ENCODE results near the gene GPR107. TPM values are rescaled to one million over a fixed set of nuclear protein-coding genes. Genes with fewer than 3 reads are reported as not detected.

Gene GPR107
- total RNA-seq, 1 experiment from 2014 or later, result 77.4 TPM

DNA sequence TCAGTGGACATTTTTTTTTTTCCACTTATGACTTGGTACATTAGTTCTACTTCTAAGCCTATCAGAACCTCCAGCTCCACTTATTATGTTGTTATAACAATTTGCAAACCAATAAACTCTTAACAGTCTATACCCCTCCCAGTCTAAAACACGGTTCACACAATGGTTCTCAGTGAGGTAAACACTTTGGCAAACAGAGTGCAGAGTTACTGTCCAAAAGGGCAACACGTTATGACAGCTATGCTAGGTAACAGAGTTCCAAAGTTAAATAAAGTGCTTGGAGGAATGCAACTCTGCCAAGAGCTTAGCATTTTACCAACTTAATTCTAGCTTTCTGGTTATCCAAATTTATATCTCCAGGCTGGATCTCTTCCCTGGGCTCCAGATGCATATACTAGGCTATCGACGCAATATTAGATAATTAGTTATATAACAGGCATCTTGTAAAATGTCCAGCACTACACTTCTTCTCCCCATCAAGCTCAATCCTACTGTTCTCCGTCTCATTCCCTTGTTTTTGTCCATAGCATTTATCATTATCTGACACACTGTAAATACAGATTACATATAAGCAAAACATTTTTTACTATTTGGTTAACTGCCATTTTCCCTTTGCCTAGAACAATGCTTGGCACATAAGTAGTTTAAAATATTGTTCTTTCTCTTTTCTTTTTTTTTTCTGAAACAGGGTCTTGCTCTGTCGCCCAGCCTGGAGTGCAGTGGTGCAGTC lies 25.0 kb upstream of the GPR107 start:
- H3K4me3 ChIP-seq, result no peak overlapping the region
- H3K9me3 ChIP-seq (ENCODE audit: insufficient read depth, low read depth), result no peaks in the 10 kb centered on the region
- H3K4me2 ChIP-seq, result no peak overlapping the region
- H2AFZ ChIP-seq, result no peak overlapping the region
- no peaks in the 10 kb centered on the region for H3K9me2 ChIP-seq (ENCODE audit: insufficient read depth)
- DNase-seq, result no peak
- intact Hi-C loops (cut with micrococcal nuclease; ENCODE audit: unreplicated experiment), result no loop called here
- no peak overlapping the region for H3K27ac ChIP-seq
- TF ChIP-seq, protein P1, sequence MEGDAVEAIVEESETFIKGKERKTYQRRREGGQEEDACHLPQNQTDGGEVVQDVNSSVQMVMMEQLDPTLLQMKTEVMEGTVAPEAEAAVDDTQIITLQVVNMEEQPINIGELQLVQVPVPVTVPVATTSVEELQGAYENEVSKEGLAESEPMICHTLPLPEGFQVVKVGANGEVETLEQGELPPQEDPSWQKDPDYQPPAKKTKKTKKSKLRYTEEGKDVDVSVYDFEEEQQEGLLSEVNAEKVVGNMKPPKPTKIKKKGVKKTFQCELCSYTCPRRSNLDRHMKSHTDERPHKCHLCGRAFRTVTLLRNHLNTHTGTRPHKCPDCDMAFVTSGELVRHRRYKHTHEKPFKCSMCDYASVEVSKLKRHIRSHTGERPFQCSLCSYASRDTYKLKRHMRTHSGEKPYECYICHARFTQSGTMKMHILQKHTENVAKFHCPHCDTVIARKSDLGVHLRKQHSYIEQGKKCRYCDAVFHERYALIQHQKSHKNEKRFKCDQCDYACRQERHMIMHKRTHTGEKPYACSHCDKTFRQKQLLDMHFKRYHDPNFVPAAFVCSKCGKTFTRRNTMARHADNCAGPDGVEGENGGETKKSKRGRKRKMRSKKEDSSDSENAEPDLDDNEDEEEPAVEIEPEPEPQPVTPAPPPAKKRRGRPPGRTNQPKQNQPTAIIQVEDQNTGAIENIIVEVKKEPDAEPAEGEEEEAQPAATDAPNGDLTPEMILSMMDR (conservative IDR thresholded peaks at IDR 0.05), result no peak
- no peak for TF ChIP-seq EZH2 (IDR thresholded peaks at IDR 0.05; ENCODE audit: low read depth)
- H3K4me1 ChIP-seq (replicated peaks; ENCODE audit: insufficient read depth), result peaks cover 41% of the 10 kb centered on the region
- H3K79me2 ChIP-seq (ENCODE audit: low read depth), result peaks cover 87% of the 10 kb centered on the region
- no peaks in the 10 kb centered on the region for H3K36me3 ChIP-seq (ENCODE audit: low read depth)
- POLR2A ChIA-PET (ENCODE audit: unreplicated experiment), result interaction anchor here (0.6 to 0.7 kb wide), 2 partner anchors 91 to 136 kb away, joined by 4 to 5 read pairs; no protein-coding TSS in a partner anchor
- BruUV-seq (replicated peaks), result no TSS peak
- H3F3A ChIP-seq (ENCODE audit: insufficient read depth, low read depth), result peaks cover 41% of the 10 kb centered on the region
- H4K20me1 ChIP-seq (ENCODE audit: insufficient read depth), result no peaks in the 10 kb centered on the region
- H3K27me3 ChIP-seq (ENCODE audit: insufficient read depth, low read depth), result no peaks in the 10 kb centered on the region
- CTCF ChIA-PET, result interaction anchor here (0.6 kb wide), 1 partner anchor 143 kb away, joined by 4 read pairs; no protein-coding TSS in a partner anchor

DNA sequence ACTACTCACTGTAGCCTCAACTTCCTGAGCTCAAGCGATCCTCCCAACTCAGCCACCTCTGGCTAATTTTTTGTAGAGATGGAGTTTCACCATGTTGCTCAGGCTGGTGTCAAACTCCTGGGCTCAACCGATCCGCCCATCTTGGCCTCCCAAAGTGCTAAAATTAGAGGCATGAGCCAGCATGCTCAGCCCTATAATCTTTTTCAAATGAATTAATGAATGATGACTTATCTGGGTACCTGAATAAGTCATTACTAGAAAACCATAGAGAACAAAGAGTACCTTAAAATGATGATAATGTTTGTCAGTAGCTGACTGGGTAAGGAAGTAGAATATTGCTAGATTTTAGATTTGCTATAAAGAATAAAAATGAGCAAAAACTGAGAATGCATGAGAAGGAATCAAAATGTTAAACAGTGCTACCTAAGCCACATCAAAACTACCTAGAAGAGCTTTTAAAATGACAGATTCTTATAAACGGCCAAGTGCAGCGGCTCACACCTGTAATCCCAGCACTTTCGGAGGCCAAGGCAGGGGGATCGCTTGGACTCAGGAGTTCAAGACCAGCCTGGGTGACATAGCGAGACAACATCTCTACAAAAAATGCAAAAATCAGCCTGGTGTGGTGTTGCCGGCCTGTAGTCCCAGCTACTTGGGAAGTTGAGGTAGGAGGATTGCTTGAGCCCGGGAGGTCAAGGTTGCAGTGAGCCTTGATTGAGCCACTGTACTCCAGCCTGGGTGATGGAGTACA lies 24.3 kb upstream of the GPR107 start:
- Histone ChIP-seq H2AFZ (no peak overlapping the region), H3K9me3 (ENCODE audit: insufficient read depth, low read depth) (no peaks in the 10 kb centered on the region), H3F3A (ENCODE audit: insufficient read depth, low read depth) (peaks cover 34% of the 10 kb centered on the region), H3K79me2 (ENCODE audit: low read depth) (peaks cover 89% of the 10 kb centered on the region), H3K27me3 (ENCODE audit: insufficient read depth, low read depth) (no peaks in the 10 kb centered on the region), H4K20me1 (ENCODE audit: insufficient read depth) (no peaks in the 10 kb centered on the region), H3K4me3 (no peak overlapping the region), H3K36me3 (ENCODE audit: low read depth) (no peaks in the 10 kb centered on the region), H3K9me2 (ENCODE audit: insufficient read depth) (no peaks in the 10 kb centered on the region), H3K4me2 (no peak overlapping the region), H3K4me1 (replicated peaks; ENCODE audit: insufficient read depth) (peaks cover 34% of the 10 kb centered on the region), H3K27ac (no peak overlapping the region)
- CTCF ChIA-PET, result interaction anchor here (0.6 kb wide), 1 partner anchor 144 kb away, joined by 4 read pairs; no protein-coding TSS in a partner anchor
- POLR2A ChIA-PET (ENCODE audit: unreplicated experiment), result no interaction called here
- no peak for DNase-seq
- intact Hi-C loops (cut with micrococcal nuclease; ENCODE audit: unreplicated experiment), result no loop called here
- BruUV-seq (replicated peaks), result no TSS peak
- no peak for TF ChIP-seq EZH2 (IDR thresholded peaks at IDR 0.05; ENCODE audit: low read depth)
- TF ChIP-seq, protein P1 (conservative IDR thresholded peaks at IDR 0.05), result no peak

DNA sequence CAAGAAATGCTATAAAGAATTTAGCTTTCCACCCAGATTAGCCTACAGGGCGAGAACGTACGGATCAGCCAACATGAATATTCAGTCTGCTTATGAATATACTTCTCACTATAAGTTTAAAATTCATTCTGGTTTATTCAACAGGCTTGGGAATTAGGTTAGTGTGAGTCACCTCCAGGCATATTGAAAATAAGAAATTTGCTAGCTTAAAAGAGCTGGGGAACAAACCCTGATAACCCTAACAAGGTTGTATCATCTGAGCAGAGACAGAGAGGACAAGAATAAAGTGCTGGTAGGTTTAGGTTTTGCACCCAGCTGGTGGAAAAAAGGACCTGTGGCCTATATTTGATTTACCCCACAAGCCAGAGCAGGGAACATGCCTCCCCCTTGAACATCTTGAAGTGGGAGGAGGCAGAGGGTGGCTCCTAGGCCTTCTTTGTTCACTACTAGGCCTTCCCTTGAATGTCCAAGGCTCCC lies 23.0 kb upstream of the GPR107 start:
- TF ChIP-seq, protein P1 (conservative IDR thresholded peaks at IDR 0.05), result no peak
- no peak for TF ChIP-seq EZH2 (IDR thresholded peaks at IDR 0.05; ENCODE audit: low read depth)

More for the DNA sequence above, 23.0 kb upstream of the GPR107 start:
- no peaks in the 10 kb centered on the region for H3K27me3 ChIP-seq (ENCODE audit: insufficient read depth, low read depth)
- H3K79me2 ChIP-seq (ENCODE audit: low read depth), result peaks cover 96% of the 10 kb centered on the region
- H3K36me3 ChIP-seq (ENCODE audit: low read depth), result no peaks in the 10 kb centered on the region
- no TSS peak for BruUV-seq (replicated peaks)
- H3F3A ChIP-seq (ENCODE audit: insufficient read depth, low read depth), result peaks cover 22% of the 10 kb centered on the region
- no peaks in the 10 kb centered on the region for H3K9me3 ChIP-seq (ENCODE audit: insufficient read depth, low read depth)
- H3K27ac ChIP-seq, result no peak overlapping the region
- ChIA-PET POLR2A (ENCODE audit: unreplicated experiment) (no interaction called here), CTCF (no interaction called here)
- H3K4me1 ChIP-seq (replicated peaks; ENCODE audit: insufficient read depth), result peaks cover 25% of the 10 kb centered on the region
- DNase-seq, result no peak
- H3K4me2 ChIP-seq, result no peak overlapping the region
- intact Hi-C loops (cut with micrococcal nuclease; ENCODE audit: unreplicated experiment), result no loop called here
- no peak overlapping the region for H3K4me3 ChIP-seq
- H3K9me2 ChIP-seq (ENCODE audit: insufficient read depth), result no peaks in the 10 kb centered on the region
- no peak overlapping the region for H2AFZ ChIP-seq
- no peaks in the 10 kb centered on the region for H4K20me1 ChIP-seq (ENCODE audit: insufficient read depth)

Data from PC-9 (cell line).